Stomach smooth muscle (tissue), 2 donors: ENCODE measurements around the gene ZIC2.

Source experiments
- H3K27ac ChIP-seq: one replicate; pipeline ENCODE4 v1.7.0; 2013; ENCODE audit warnings: mild to moderate bottlenecking, low read length, inconsistent platforms
- H3K27me3 ChIP-seq, 2 donors: one replicate each; pipeline ENCODE4 v1.7.0; 2013; ENCODE audit warnings: low read length in 2 of 2; ENCODE audit not compliant: insufficient read depth in 2 of 2, control insufficient read depth in 1 of 2
- H3K36me3 ChIP-seq, 2 donors: one replicate each; pipeline ENCODE4 v1.7.0; 2013; ENCODE audit warnings: low read length in 2 of 2; ENCODE audit not compliant: control insufficient read depth in 2 of 2, insufficient read depth in 2 of 2
- H3K4me1 ChIP-seq: one replicate; pipeline ENCODE4 v1.7.0; 2013; ENCODE audit warnings: low read length; ENCODE audit not compliant: control insufficient read depth, insufficient read depth
- H3K4me3 ChIP-seq, 2 donors: one replicate each; pipeline ENCODE4 v1.7.0; 2013; ENCODE audit warnings: low read length in 2 of 2
- H3K9ac ChIP-seq, 2 donors: one replicate each; pipeline ENCODE4 v1.7.0; 2013; ENCODE audit warnings: low read length in 2 of 2, mild to moderate bottlenecking in 1 of 2
- H3K9me3 ChIP-seq, 2 donors: one replicate each; pipeline ENCODE4 v1.7.0; 2013; ENCODE audit warnings: low read length in 2 of 2; ENCODE audit not compliant: control insufficient read depth in 2 of 2
- donor health status: healthy.
- donor health status: Pancreatic carcinoma.

Gene ZIC2

DNA sequence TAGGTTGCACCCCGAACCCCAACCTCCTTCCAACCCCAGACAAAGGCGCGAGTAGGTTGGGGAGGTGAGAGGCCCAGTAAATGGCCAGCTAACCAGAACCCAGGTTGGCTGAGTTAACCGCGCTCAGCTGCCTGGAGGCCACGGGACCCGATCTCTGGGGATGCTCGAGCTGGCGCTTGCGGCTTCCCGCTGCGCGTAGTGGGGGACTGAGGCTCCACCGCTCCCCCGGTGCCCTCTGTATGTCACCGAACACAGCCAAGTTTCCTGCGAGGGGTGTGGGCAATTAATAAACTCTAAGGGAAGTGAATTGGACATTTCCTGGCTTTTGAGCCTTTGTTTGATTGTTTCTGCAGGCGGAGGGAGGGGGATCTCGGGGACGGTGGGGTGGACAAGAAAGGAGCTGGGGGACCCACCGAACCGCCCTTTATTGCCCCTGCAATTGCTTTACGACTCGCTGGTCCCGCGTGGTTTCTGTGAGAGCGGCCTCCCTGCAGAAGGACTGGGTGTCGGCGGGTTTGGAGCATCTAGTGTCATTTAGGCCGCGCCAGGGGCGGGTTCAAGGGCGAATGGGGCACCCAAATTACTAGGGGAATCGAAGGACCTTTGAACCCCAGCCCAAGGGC, 6.5 kb upstream of the ZIC2 start:
- H3K4me3 ChIP-seq = no peak overlapping the region
- H3K27ac ChIP-seq = no peak overlapping the region
- H3K9me3 ChIP-seq = no peaks in the 10 kb centered on the region
- H3K36me3 ChIP-seq = no peaks in the 10 kb centered on the region
- peaks cover 76 to 91% of the 10 kb centered on the region in 2 donors for H3K27me3 ChIP-seq
- no peak overlapping the region for H3K9ac ChIP-seq
- peaks cover 21% of the 10 kb centered on the region for H3K4me1 ChIP-seq

DNA sequence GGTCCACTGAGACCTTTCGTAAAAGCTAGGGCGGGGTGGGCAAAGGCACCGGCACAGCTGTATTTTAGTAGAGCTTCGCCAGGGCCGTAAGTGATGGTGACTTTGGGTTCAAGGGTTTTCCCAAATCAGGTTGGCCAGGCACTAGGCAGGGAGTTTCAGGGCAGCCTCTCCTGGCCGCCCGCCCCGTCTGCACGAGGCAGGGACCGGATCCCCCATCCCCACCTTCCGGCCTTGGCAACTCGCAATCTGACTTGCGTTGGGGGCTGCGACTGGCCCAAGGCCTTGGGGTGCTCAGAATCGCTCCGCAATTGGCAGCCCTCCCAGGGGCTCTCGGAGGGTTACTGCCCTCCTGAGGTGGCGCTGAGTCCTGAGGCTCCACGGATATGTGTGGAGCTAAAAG, 6.0 kb upstream of the ZIC2 start:
- peaks cover 75 to 94% of the 10 kb centered on the region in 2 donors for H3K27me3 ChIP-seq
- no peaks in the 10 kb centered on the region for H3K36me3 ChIP-seq
- H3K4me1 ChIP-seq = peaks cover 22% of the 10 kb centered on the region
- H3K9me3 ChIP-seq = no peaks in the 10 kb centered on the region
- H3K4me3 ChIP-seq = no peak overlapping the region
- no peak overlapping the region for H3K9ac ChIP-seq
- no peak overlapping the region for H3K27ac ChIP-seq

- no peak overlapping the region for H3K4me3 ChIP-seq
- no peak overlapping the region for H3K9ac ChIP-seq
- no peak overlapping the region for H3K27ac ChIP-seq
- H3K9me3 ChIP-seq = no peaks in the 10 kb centered on the region
- H3K4me1 ChIP-seq = peaks cover 23% of the 10 kb centered on the region
- H3K36me3 ChIP-seq = no peaks in the 10 kb centered on the region
- peaks cover 72 to 95% of the 10 kb centered on the region in 2 donors for H3K27me3 ChIP-seq
Observed at GRCh38 chr13:99976575-99976974, 5.0 kb upstream of the ZIC2 start.

- Histone ChIP-seq H3K27me3 (peaks cover 64 to 92% of the 10 kb centered on the region in 2 donors), H3K4me1 (peaks cover 26% of the 10 kb centered on the region), H3K36me3 (no peaks in the 10 kb centered on the region), H3K27ac (no peak overlapping the region), H3K9me3 (no peaks in the 10 kb centered on the region), H3K9ac (no peak overlapping the region), H3K4me3 (no peak overlapping the region)
Observed at GRCh38 chr13:99977334-99977911, 4.2 kb upstream of the ZIC2 start.

DNA sequence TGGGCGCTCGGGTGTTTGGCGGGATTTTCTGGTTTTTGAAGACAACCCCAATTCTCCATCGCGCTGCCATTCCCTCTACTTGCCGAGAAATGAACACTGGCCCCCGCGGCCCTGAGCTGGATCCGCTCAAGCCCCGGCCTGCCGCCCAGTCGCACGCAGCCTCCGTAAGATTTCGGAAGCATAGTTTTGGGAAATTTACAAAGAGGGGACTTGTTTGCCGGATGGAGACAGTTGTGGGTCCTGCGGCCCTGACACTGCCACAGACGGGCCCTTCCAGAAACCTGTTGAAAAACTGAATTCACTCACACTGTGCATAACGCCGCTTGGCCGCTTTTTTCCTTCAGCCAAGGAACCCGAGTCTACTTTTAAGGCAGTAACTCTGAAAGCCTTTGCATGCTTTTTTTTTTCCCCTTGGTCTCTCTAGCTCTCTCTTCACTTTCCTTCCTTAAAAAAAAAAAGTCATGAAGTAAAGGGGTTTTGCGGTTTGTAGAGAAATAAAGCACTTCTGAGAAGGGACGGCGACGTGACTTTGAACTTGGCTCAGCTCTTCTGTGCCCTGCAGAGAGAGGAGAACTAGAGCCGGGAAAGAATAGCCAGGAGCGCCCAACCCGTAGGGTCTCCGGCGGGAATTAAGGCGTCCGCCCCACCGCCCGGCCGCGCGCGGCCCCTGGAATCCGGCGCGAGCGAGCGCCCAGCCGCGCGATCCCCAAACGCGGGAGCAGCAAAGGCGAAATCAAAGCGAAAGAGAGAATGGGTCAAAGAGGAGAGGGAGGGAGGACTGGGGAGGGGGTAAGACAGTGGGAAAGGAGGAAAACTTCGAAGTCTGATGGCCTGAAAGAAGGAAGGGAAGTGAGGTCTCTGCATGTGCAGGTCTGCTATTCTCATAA, 3.4 kb upstream of the ZIC2 start:
- Histone ChIP-seq H3K4me1 (peaks cover 28% of the 10 kb centered on the region), H3K9me3 (no peaks in the 10 kb centered on the region), H3K4me3 (no peak overlapping the region), H3K27me3 (peaks cover 67 to 92% of the 10 kb centered on the region in 2 donors), H3K27ac (no peak overlapping the region), H3K9ac (no peak overlapping the region), H3K36me3 (no peaks in the 10 kb centered on the region)

GRCh38 chr13:99978799-99979452, 2.7 kb upstream of the ZIC2 start:
- Histone ChIP-seq H3K9me3 (peaks cover 0 to 1% of the 10 kb centered on the region in 2 donors), H3K27me3 (peaks cover 72 to 92% of the 10 kb centered on the region in 2 donors), H3K4me3 (no peak overlapping the region)

DNA sequence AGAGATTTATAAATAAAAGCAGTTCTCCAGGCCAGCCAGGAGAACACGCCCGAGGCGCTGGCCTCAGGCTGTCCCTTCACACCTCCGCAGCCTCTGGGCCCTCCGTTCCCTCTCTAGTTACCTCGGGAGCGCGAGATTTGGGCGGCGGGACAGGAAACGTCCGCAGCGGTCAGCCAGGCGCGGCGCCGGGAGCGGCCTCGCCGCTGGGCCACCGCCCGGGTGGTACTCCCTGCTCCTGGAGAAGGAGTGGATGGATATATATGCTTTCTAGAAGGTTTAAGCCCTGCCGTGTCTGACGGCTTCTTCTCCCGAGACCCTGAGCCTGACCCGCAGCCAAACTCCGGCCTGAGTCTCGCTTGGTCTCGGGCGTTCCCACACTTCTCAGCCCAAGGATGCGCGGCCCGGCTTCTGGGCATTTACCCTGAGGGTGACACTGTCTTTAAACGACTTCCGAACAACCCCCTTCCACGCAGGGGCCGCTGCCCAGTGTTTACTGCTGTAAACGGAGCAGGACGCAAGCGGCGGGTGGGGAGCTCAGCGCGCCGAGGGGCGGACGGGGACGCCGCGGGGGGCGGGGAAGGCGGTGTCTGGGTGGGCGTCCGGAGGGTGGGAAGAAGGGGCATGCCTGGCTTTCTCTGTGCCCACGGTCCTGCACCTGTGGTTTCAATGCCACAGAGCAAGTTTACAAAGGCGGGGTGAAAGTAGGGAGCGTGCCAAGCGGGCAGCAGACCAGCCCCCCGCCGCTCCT, 2.0 kb upstream of the ZIC2 start:
- H3K36me3 ChIP-seq = no peaks in the 10 kb centered on the region
- peak overlapping the region in 1 of 2 donors; percentile 49 for H3K4me3 ChIP-seq
- peaks cover 0 to 7% of the 10 kb centered on the region in 2 donors for H3K9me3 ChIP-seq
- peaks cover 28% of the 10 kb centered on the region for H3K4me1 ChIP-seq
- H3K27me3 ChIP-seq = peaks cover 72 to 92% of the 10 kb centered on the region in 2 donors
- H3K27ac ChIP-seq = no peak overlapping the region
- H3K9ac ChIP-seq = no peak overlapping the region

More at GRCh38 chr13:99978799-99979452, 2.7 kb upstream of the ZIC2 start:
- no peak overlapping the region for H3K27ac ChIP-seq
- H3K4me1 ChIP-seq = peaks cover 28% of the 10 kb centered on the region
- H3K9ac ChIP-seq = no peak overlapping the region
- H3K36me3 ChIP-seq = no peaks in the 10 kb centered on the region

GRCh38 chr13:99980201-99980823, 1.3 kb upstream of the ZIC2 start:
- no peak overlapping the region for H3K27ac ChIP-seq
- peaks cover 28% of the 10 kb centered on the region for H3K4me1 ChIP-seq
- no peaks in the 10 kb centered on the region for H3K36me3 ChIP-seq
- peak overlapping the region in 1 of 2 donors; percentile 49 for H3K4me3 ChIP-seq
- H3K9ac ChIP-seq = no peak overlapping the region
- peaks cover 0 to 7% of the 10 kb centered on the region in 2 donors for H3K9me3 ChIP-seq
- H3K27me3 ChIP-seq = peaks cover 70 to 92% of the 10 kb centered on the region in 2 donors

- peaks cover 0 to 7% of the 10 kb centered on the region in 2 donors for H3K9me3 ChIP-seq
- peak overlapping the region in 1 of 2 donors; percentile 65 for H3K4me3 ChIP-seq
- peaks cover 28% of the 10 kb centered on the region for H3K4me1 ChIP-seq
- no peak overlapping the region for H3K27ac ChIP-seq
- no peaks in the 10 kb centered on the region for H3K36me3 ChIP-seq
- H3K9ac ChIP-seq = no peak overlapping the region
- peaks cover 66 to 90% of the 10 kb centered on the region in 2 donors for H3K27me3 ChIP-seq
Observed at GRCh38 chr13:99980824-99981734, 505 bp upstream of the ZIC2 start.
